ENCODE measurements around the gene ART5.

DNA sequence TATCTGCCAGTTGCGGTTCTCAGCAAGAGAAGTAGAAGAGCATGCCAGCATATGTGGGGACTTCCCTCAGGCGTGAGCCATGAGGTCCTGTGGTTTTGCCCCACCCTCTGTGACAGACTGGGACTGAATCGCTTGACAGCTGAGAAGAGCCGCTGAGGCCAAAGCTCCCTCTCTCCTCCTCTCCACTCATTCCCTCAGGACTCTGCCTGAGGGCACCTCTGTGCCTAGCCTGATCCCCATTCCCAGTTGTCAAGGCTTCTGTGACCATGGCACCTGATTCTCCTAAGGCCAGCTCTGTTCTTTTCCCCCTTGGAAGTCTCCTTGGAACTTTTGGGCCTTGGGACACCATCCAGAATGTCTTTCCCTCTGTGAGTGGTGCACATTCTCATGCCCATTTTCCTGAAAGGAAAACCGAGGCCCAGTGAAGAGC, 27.0 kb downstream of the ART5 start:
- TF ChIP-seq YY1 (IDR thresholded peaks at IDR 0.05; ENCODE audit: insufficient read depth, insufficient read length) (no peak), ZNF274 (IDR thresholded peaks at IDR 0.05; ENCODE audit: low read depth, low read length) (no peak), SUZ12 (IDR thresholded peaks at IDR 0.05; ENCODE audit: extremely low read depth, insufficient read depth, insufficient read length) (no peak)

Data from NT2/D1 (cell line).